PC-9 (cell line): ENCODE measurements around the gene TRPV3. TPM values are rescaled to one million over a fixed set of nuclear protein-coding genes. Genes with fewer than 3 reads are reported as not detected.

Experiments
- BruUV-seq: library from RNA; stranded (reverse); fragments of 400-500 nt; replicated peaks from 2 replicates; lab custom pipeline; 2021; lab: Mats Ljungman, UMichigan
- CTCF ChIA-PET: fragments of 300-600 bp; sonication (Branson Sonifier 250); formaldehyde crosslinking; loops from one replicate; lab custom pipeline; 2022; ENCODE audit warnings: antibody characterized with exemption; lab: Charles Lee
- POLR2A ChIA-PET: fragments of 300-600 bp; sonication (Branson Sonifier 250); formaldehyde crosslinking; loops from one replicate; lab custom pipeline; 2022; ENCODE audit warnings: antibody characterized with exemption; ENCODE audit not compliant: unreplicated experiment; lab: Charles Lee
- DNase-seq, 2 experiments: peaks; one replicate each; pipeline versions ENCODE4 v3.0.0 to v3.0.0-alpha.2; 2015 to 2022; ENCODE audit warnings: mixed read lengths in 1 of 2
- H2AFZ ChIP-seq: fragments of 200-600 bp; sonication (generic); 2 replicates; pipeline ENCODE4 v1.8.1; 2017; ENCODE audit warnings: antibody characterized with exemption
- H3F3A ChIP-seq: fragments of 200-600 bp; sonication (generic); 2 replicates; pipeline ENCODE4 v1.8.1; 2017; ENCODE audit warnings: antibody characterized with exemption, mild to moderate bottlenecking, low read depth; ENCODE audit not compliant: insufficient read depth
- H3K27ac ChIP-seq: fragments of 200-600 bp; sonication (generic); 2 replicates; pipeline ENCODE4 v1.6.1; 2016; ENCODE audit warnings: mixed run types
- H3K27me3 ChIP-seq: fragments of 200-600 bp; sonication (generic); 2 replicates; pipeline ENCODE4 v1.6.1; 2016; ENCODE audit warnings: low read depth, mixed run types; ENCODE audit not compliant: insufficient read depth
- H3K36me3 ChIP-seq: fragments of 200-600 bp; sonication (generic); 2 replicates; pipeline ENCODE4 v1.6.1; 2016; ENCODE audit warnings: low read depth, mixed run types
- H3K4me1 ChIP-seq: fragments of 200-600 bp; sonication (generic); replicated peaks from 2 replicates; pipeline ENCODE4 v1.6.1; 2016; ENCODE audit warnings: mixed run types; ENCODE audit not compliant: insufficient read depth
- H3K4me2 ChIP-seq: fragments of 200-600 bp; sonication (generic); 2 replicates; pipeline ENCODE4 v1.6.1; 2017; ENCODE audit warnings: mixed run types
- H3K4me3 ChIP-seq: fragments of 200-600 bp; sonication (generic); 2 replicates; pipeline ENCODE4 v1.6.1; 2016; ENCODE audit warnings: mixed run types
- H3K79me2 ChIP-seq: fragments of 200-600 bp; sonication (generic); 2 replicates; pipeline ENCODE4 v1.6.1; 2017; ENCODE audit warnings: low read depth, mixed run types
- H3K9me2 ChIP-seq: fragments of 200-600 bp; sonication (generic); 2 replicates; pipeline ENCODE4 v1.8.1; 2017; ENCODE audit warnings: mild to moderate bottlenecking; ENCODE audit not compliant: insufficient read depth
- H3K9me3 ChIP-seq: fragments of 200-600 bp; sonication (generic); 2 replicates; pipeline ENCODE4 v1.8.1; 2016; ENCODE audit warnings: low read depth; ENCODE audit not compliant: insufficient read depth
- H4K20me1 ChIP-seq: fragments of 200-600 bp; sonication (generic); 2 replicates; pipeline ENCODE4 v1.8.1; 2017; ENCODE audit not compliant: insufficient read depth
- CTCF ChIP-seq: fragments of 200-600 bp; sonication (generic); conservative IDR thresholded peaks from 2 replicates; pipeline ENCODE4 v1.6.1; 2017; ENCODE audit warnings: mixed run types, antibody characterized with exemption, mild to moderate bottlenecking, moderate library complexity
- EZH2 ChIP-seq: fragments of 200-600 bp; sonication (generic); IDR thresholded peaks from 2 replicates; pipeline ENCODE4 v1.8.0; 2017; ENCODE audit warnings: antibody characterized with exemption, low read depth
- intact Hi-C: fragments of 100-400 bp; cut with micrococcal nuclease; formaldehyde crosslinking; loops from one replicate; pipeline ENCODE4 v1.10.0; 2022; ENCODE audit not compliant: unreplicated experiment
- total RNA-seq: library from RNA; stranded (reverse); gene quantifications from 2 replicates; pipeline ENCODE4 v1.2.3, GENCODE V29; 2021

The TRPV3 gene
- total RNA-seq, 1 experiment from 2014 or later: 1.9 TPM

GRCh38 chr17:3575511-3575910, 17.9 kb upstream of the TRPV3 start:
- Histone ChIP-seq H3K9me2 (no peaks in the 10 kb centered on the region), H4K20me1 (no peaks in the 10 kb centered on the region), H2AFZ (no peak overlapping the region), H3K4me3 (no peak overlapping the region), H3K36me3 (no peaks in the 10 kb centered on the region; the same call in 1 of the 2 replicates), H3K27me3 (no peaks in the 10 kb centered on the region), H3K4me2 (no peak overlapping the region), H3K79me2 (no peaks in the 10 kb centered on the region), H3K4me1 (peaks cover 15% of the 10 kb centered on the region), H3K9me3 (no peaks in the 10 kb centered on the region), H3F3A (peaks cover 22% of the 10 kb centered on the region; the same call in 1 of the 2 replicates), H3K27ac (peak overlapping the region; percentile 68)
- peak in 1 of 2 experiments; percentile 65 for DNase-seq
- no TSS peak for BruUV-seq
- ChIA-PET POLR2A (no interaction called here), CTCF (no interaction called here)
- intact Hi-C loops: no loop called here
- TF ChIP-seq EZH2 (no peak), CTCF (no peak)

- ChIA-PET CTCF (no interaction called here), POLR2A (no interaction called here)
- Histone ChIP-seq H4K20me1 (no peaks in the 10 kb centered on the region), H3K4me3 (no peak overlapping the region), H3K79me2 (no peaks in the 10 kb centered on the region), H3K4me1 (peaks cover 15% of the 10 kb centered on the region), H3F3A (peaks cover 27% of the 10 kb centered on the region; the same call in 1 of the 2 replicates), H3K36me3 (no peaks in the 10 kb centered on the region; the same call in 1 of the 2 replicates), H3K9me3 (no peaks in the 10 kb centered on the region), H3K9me2 (no peaks in the 10 kb centered on the region), H3K27ac (no peak overlapping the region), H3K4me2 (no peak overlapping the region), H3K27me3 (no peaks in the 10 kb centered on the region), H2AFZ (no peak overlapping the region)
- no peak for DNase-seq
- no TSS peak for BruUV-seq
- TF ChIP-seq EZH2: no peak
- no peak for TF ChIP-seq CTCF
- intact Hi-C loops: no loop called here
Measured at GRCh38 chr17:3574231-3574630, 16.6 kb upstream of the TRPV3 start.

GRCh38 chr17:3573246-3574100, 15.9 kb upstream of the TRPV3 start:
- Histone ChIP-seq H3K27ac (no peak overlapping the region), H4K20me1 (no peaks in the 10 kb centered on the region), H3K4me1 (peaks cover 15% of the 10 kb centered on the region), H2AFZ (no peak overlapping the region), H3K9me3 (no peaks in the 10 kb centered on the region), H3K9me2 (no peaks in the 10 kb centered on the region), H3K4me3 (no peak overlapping the region), H3K27me3 (no peaks in the 10 kb centered on the region), H3K36me3 (no peaks in the 10 kb centered on the region; the same call in 1 of the 2 replicates), H3K4me2 (no peak overlapping the region), H3K79me2 (no peaks in the 10 kb centered on the region), H3F3A (peaks cover 27% of the 10 kb centered on the region; the same call in 1 of the 2 replicates)
- ChIA-PET POLR2A (no interaction called here), CTCF (no interaction called here)
- TF ChIP-seq CTCF: no peak
- TF ChIP-seq EZH2: no peak
- BruUV-seq: no TSS peak
- intact Hi-C loops: no loop called here
- DNase-seq: no peak
